GM19455 (cell line): ENCODE measurements around the gene PRKCI.
"Not testable (repeated sequence)": the region's sequence is repeated elsewhere in the genome, so short reads cannot be mapped to it uniquely, and the experiment has no call there.

Experiments
- ATAC-seq: cut with Tn5 transposase; IDR thresholded peaks from one replicate; pipeline ENCODE4 v1.9.1; 2021; ENCODE audit not compliant: unreplicated experiment

Gene PRKCI

GRCh38 chr3:170338690-170339340, 116.6 kb downstream of the PRKCI start:
- no peak for ATAC-seq

GRCh38 chr3:170342273-170342672, 120.0 kb downstream of the PRKCI start:
- not testable (repeated sequence) for ATAC-seq

- not testable (repeated sequence) for ATAC-seq
Measured at GRCh38 chr3:170343859-170344258, 121.6 kb downstream of the PRKCI start.

GRCh38 chr3:170344971-170345370, 122.7 kb downstream of the PRKCI start:
- ATAC-seq, result no peak

GRCh38 chr3:170346481-170347392, 124.5 kb downstream of the PRKCI start:
- no peak for ATAC-seq

- ATAC-seq, result no peak
Measured at GRCh38 chr3:170350515-170351413, 128.5 kb downstream of the PRKCI start.

GRCh38 chr3:170352936-170353335, 130.7 kb downstream of the PRKCI start:
- ATAC-seq, result no peak

GRCh38 chr3:170353485-170353884, 131.3 kb downstream of the PRKCI start:
- ATAC-seq, result no peak

- ATAC-seq, result no peak
Measured at GRCh38 chr3:170354760-170355159, 132.5 kb downstream of the PRKCI start.
